ENCODE results near the gene NFE2L1. TPM values are rescaled to one million over a fixed set of nuclear protein-coding genes. Genes with fewer than 3 reads are reported as not detected.
"Not testable (repeated sequence)": the region's sequence is repeated elsewhere in the genome, so short reads cannot be mapped to it uniquely, and the experiment has no call there.

Gene NFE2L1
- total and polyA plus RNA-seq, 12 donors, result 62.0 to 432 (median 245) TPM

- no peak for DNase-seq
- H3K9me3 ChIP-seq (replicated peaks in 1 of 3), result no peaks in the 10 kb centered on the region
- peaks cover 32 to 47% of the 10 kb centered on the region in 2 donors for H3K4me1 ChIP-seq (replicated peaks in 1 of 2)
- no peak overlapping the region for H3K4me3 ChIP-seq
- H3K27me3 ChIP-seq, result no peaks in the 10 kb centered on the region
- peaks cover 0 to 63% of the 10 kb centered on the region in 2 donors for H3K36me3 ChIP-seq (replicated peaks in 1 of 2)
- peak overlapping the region; percentile 18 to 61 (median 41) for H3K27ac ChIP-seq
- 77 to 92% (median 85%) methylated on average over 3 of the region's 3 CpGs for WGBS, 4 donors
- no peak for TF ChIP-seq POLR2A (IDR thresholded peaks at IDR 0.05)
- no peak for TF ChIP-seq CTCF (IDR thresholded peaks at IDR 0.05)
- intact Hi-C loops (cut with DNase I), result no loop called here
Measured at GRCh38 chr17:48064638-48065037, 16.5 kb downstream of the NFE2L1 start.

- TF ChIP-seq POLR2A (IDR thresholded peaks at IDR 0.05), result no peak
- TF ChIP-seq CTCF (IDR thresholded peaks at IDR 0.05), result no peak
- Histone ChIP-seq H3K27ac (peak overlapping the region in 3 of 5 donors; percentile 36 to 49 (median 41)), H3K4me3 (no peak overlapping the region), H3K27me3 (no peaks in the 10 kb centered on the region), H3K36me3 (replicated peaks in 1 of 2) (peaks cover 0 to 52% of the 10 kb centered on the region in 2 donors), H3K4me1 (replicated peaks in 1 of 2) (peaks cover 32 to 47% of the 10 kb centered on the region in 2 donors), H3K9me3 (replicated peaks in 1 of 3) (no peaks in the 10 kb centered on the region)
- intact Hi-C loops (cut with DNase I), result no loop called here
- 73 to 93% (median 82%) methylated on average over 1 of the region's 1 CpG for WGBS, 4 donors
- no peak for DNase-seq
Measured at GRCh38 chr17:48066192-48066591, 18.0 kb downstream of the NFE2L1 start.

GRCh38 chr17:48066656-48067055 lies 18.5 kb downstream of the NFE2L1 start:
- Histone ChIP-seq H3K4me1 (replicated peaks in 1 of 2) (peaks cover 32 to 47% of the 10 kb centered on the region in 2 donors), H3K27ac (peak overlapping the region in 2 of 5 donors; percentile 41 to 49), H3K9me3 (replicated peaks in 1 of 3) (no peaks in the 10 kb centered on the region), H3K27me3 (no peaks in the 10 kb centered on the region), H3K36me3 (replicated peaks in 1 of 2) (peaks cover 0 to 48% of the 10 kb centered on the region in 2 donors), H3K4me3 (no peak overlapping the region)
- TF ChIP-seq POLR2A (IDR thresholded peaks at IDR 0.05) (no peak), CTCF (IDR thresholded peaks at IDR 0.05) (peak in 2 of 6 experiments; percentile 14 to 19)
- no peak for DNase-seq
- intact Hi-C loops (cut with DNase I), result no loop called here
- 33 to 45% (median 39%) methylated on average over 1 of the region's 1 CpG for WGBS, 4 donors

GRCh38 chr17:48067245-48067644 lies 19.1 kb downstream of the NFE2L1 start:
- H3K4me3 ChIP-seq, result no peak overlapping the region
- H3K27ac ChIP-seq, result peak overlapping the region in 1 of 5 donors; percentile 49
- H3K4me1 ChIP-seq (replicated peaks in 1 of 2), result peaks cover 32 to 47% of the 10 kb centered on the region in 2 donors
- 94 to 99% (median 95%) methylated on average over 3 of the region's 3 CpGs for WGBS, 4 donors
- DNase-seq, result no peak
- H3K36me3 ChIP-seq (replicated peaks in 1 of 2), result peaks cover 0 to 42% of the 10 kb centered on the region in 2 donors
- intact Hi-C loops (cut with DNase I), result no loop called here
- no peak for TF ChIP-seq CTCF (IDR thresholded peaks at IDR 0.05)
- no peak for TF ChIP-seq POLR2A (IDR thresholded peaks at IDR 0.05)
- no peaks in the 10 kb centered on the region for H3K9me3 ChIP-seq (replicated peaks in 1 of 3)
- H3K27me3 ChIP-seq, result no peaks in the 10 kb centered on the region

- Histone ChIP-seq H3K36me3 (replicated peaks in 1 of 2) (peaks cover 0 to 36% of the 10 kb centered on the region in 2 donors), H3K4me1 (replicated peaks in 1 of 2) (peaks cover 32 to 47% of the 10 kb centered on the region in 2 donors), H3K27ac (peak overlapping the region in 1 of 5 donors; percentile 49)
- H3K9me3 ChIP-seq (replicated peaks in 1 of 3); H3K4me3 ChIP-seq; DNase-seq; intact Hi-C loops (cut with DNase I); H3K27me3 ChIP-seq: not testable (repeated sequence)
- 81 to 92% (median 87%) methylated on average over 2 of the region's 2 CpGs for WGBS, 4 donors
Measured at GRCh38 chr17:48067808-48068207, 19.6 kb downstream of the NFE2L1 start.
